ENCODE measurements around the gene STMN3. TPM values are rescaled to one million over a fixed set of nuclear protein-coding genes. Genes with fewer than 3 reads are reported as not detected.

STMN3 gene
- total RNA-seq, 1 donor from 2014 or later, result 4.6 TPM

GRCh38 chr20:63696628-63697356 is 43.6 kb upstream of the STMN3 start, which contains the start of gene TNFRSF6B:
TNFRSF6B (plus strand) TSS chr20:63696652; CDS start chr20:63696768, 116 bp downstream.
- Histone ChIP-seq H3K27ac (replicated peaks) (peak within 1 kb of the TSS; percentile 71), H3K36me3 (peaks cover 14% of the 10 kb centered on the region), H3K4me3 (peak within 1 kb of the TSS; percentile 53), H3K9me3 (replicated peaks) (no peaks in the 10 kb centered on the region), H3K4me1 (peaks cover 73% of the 10 kb centered on the region), H3K27me3 (ENCODE audit: low read depth) (no peaks in the 10 kb centered on the region)
- intact Hi-C loops (cut with micrococcal nuclease), result no loop called here
- DNase-seq, result no peak
- TF ChIP-seq CTCF (IDR thresholded peaks at IDR 0.05; ENCODE audit: borderline replicate concordance), result no peak

GRCh38 chr20:63696306-63696627 is 43.0 kb upstream of the STMN3 start:
- Histone ChIP-seq H3K27me3 (ENCODE audit: low read depth) (no peaks in the 10 kb centered on the region), H3K4me3 (peak overlapping the region; percentile 53), H3K27ac (replicated peaks) (peak overlapping the region; percentile 71), H3K4me1 (peaks cover 69% of the 10 kb centered on the region), H3K36me3 (peaks cover 14% of the 10 kb centered on the region), H3K9me3 (replicated peaks) (no peaks in the 10 kb centered on the region)
- intact Hi-C loops (cut with micrococcal nuclease), result no loop called here
- no peak for TF ChIP-seq CTCF (IDR thresholded peaks at IDR 0.05; ENCODE audit: borderline replicate concordance)
- no peak for DNase-seq

- Histone ChIP-seq H3K4me3 (no peak overlapping the region), H3K36me3 (peaks cover 14% of the 10 kb centered on the region), H3K27me3 (ENCODE audit: low read depth) (no peaks in the 10 kb centered on the region), H3K9me3 (replicated peaks) (no peaks in the 10 kb centered on the region), H3K27ac (replicated peaks) (peak overlapping the region; percentile 71), H3K4me1 (peaks cover 67% of the 10 kb centered on the region)
- intact Hi-C loops (cut with micrococcal nuclease), result no loop called here
- TF ChIP-seq CTCF (IDR thresholded peaks at IDR 0.05; ENCODE audit: borderline replicate concordance), result no peak
- peak; percentile 81 for DNase-seq
These were observed 42.4 kb upstream of the STMN3 start for GRCh38 chr20:63695424-63696305.

GRCh38 chr20:63694584-63695423 is 41.6 kb upstream of the STMN3 start:
- Histone ChIP-seq H3K9me3 (replicated peaks) (no peaks in the 10 kb centered on the region), H3K27ac (replicated peaks) (peak overlapping the region; percentile 71), H3K4me3 (no peak overlapping the region), H3K27me3 (ENCODE audit: low read depth) (no peaks in the 10 kb centered on the region), H3K4me1 (peaks cover 60% of the 10 kb centered on the region), H3K36me3 (peaks cover 9% of the 10 kb centered on the region)
- peak; percentile 17 for DNase-seq
- TF ChIP-seq CTCF (IDR thresholded peaks at IDR 0.05; ENCODE audit: borderline replicate concordance), result no peak
- intact Hi-C loops (cut with micrococcal nuclease), result no loop called here

Measured in left ventricle myocardium inferior (tissue), 1 donor.